Astrocyte (in vitro differentiated cells and primary cell): ENCODE data around the gene LIPH.

Experiments
- CTCF ChIP-seq: IDR thresholded peaks from 2 replicates; pipeline ENCODE4 v1.5.1; 2011; ENCODE audit warnings: low read depth, mild to moderate bottlenecking, inconsistent platforms, low read length, moderate library complexity; ENCODE audit not compliant: insufficient read depth
- EZH2 ChIP-seq: IDR thresholded peaks from 2 replicates; pipeline ENCODE4 v1.6.1; 2012; ENCODE audit warnings: mild to moderate bottlenecking, low read length, inconsistent platforms; ENCODE audit not compliant: insufficient read depth

GRCh38 chr3:185470323-185470722, 82.1 kb downstream of the LIPH start:
- TF ChIP-seq CTCF (no peak), EZH2 (no peak)
